Caco-2 (cell line): ENCODE measurements around the gene PADI6. TPM values are rescaled to one million over a fixed set of nuclear protein-coding genes. Genes with fewer than 3 reads are reported as not detected.

ENCODE experiments used
- BruUV-seq: library from RNA; stranded (reverse); fragments of 400-500 nt; replicated peaks from 2 replicates; lab custom pipeline; 2021; lab: Mats Ljungman, UMichigan
- CTCF ChIA-PET: fragments of 300-600 bp; sonication (Branson Sonifier 250); formaldehyde crosslinking; loops from one replicate; lab custom pipeline; 2022; ENCODE audit warnings: antibody characterized with exemption; lab: Charles Lee
- POLR2A ChIA-PET: fragments of 300-600 bp; sonication (Branson Sonifier 250); formaldehyde crosslinking; loops from one replicate; lab custom pipeline; 2022; ENCODE audit warnings: antibody characterized with exemption; lab: Charles Lee
- DNase-seq, 2 experiments: peaks; one replicate each; pipeline versions ENCODE4 v3.0.0 to v3.0.0-alpha.2; 2020 to 2022
- H3K27me3 ChIP-seq: replicated peaks from 2 replicates; pipeline ENCODE4 v1.6.0; 2011; ENCODE audit warnings: low read length; ENCODE audit not compliant: control insufficient read depth, insufficient read depth
- H3K36me3 ChIP-seq: 2 replicates; pipeline ENCODE4 v1.5.1; 2011; ENCODE audit warnings: low read length; ENCODE audit not compliant: control insufficient read depth, insufficient read depth
- H3K4me1 ChIP-seq: fragments of 250-450 bp; sonication (Bioruptor Pico); 2 replicates; pipeline ENCODE4 v1.5.1; 2020; ENCODE audit warnings: mild to moderate bottlenecking
- H3K4me3 ChIP-seq: 2 replicates; pipeline ENCODE4 v1.5.1; 2011; ENCODE audit warnings: low read depth, mild to moderate bottlenecking, control low read depth, low read length
- H3K9me3 ChIP-seq: fragments of 250-450 bp; sonication (Bioruptor Pico); 2 replicates; pipeline ENCODE4 v1.5.1; 2020; ENCODE audit warnings: mild to moderate bottlenecking, moderate library complexity
- H3K27ac Mint-ChIP-seq: one replicate; pipeline ENCODE4 v1.8.0; 2022; ENCODE audit warnings: mixed read lengths; ENCODE audit not compliant: unreplicated experiment
- H3K27me3 Mint-ChIP-seq: one replicate; pipeline ENCODE4 v1.8.0; 2022; ENCODE audit warnings: mixed read lengths; ENCODE audit not compliant: insufficient read depth, unreplicated experiment
- H3K36me3 Mint-ChIP-seq: one replicate; pipeline ENCODE4 v1.8.0; 2022; ENCODE audit warnings: mild to moderate bottlenecking, mixed read lengths; ENCODE audit not compliant: insufficient read depth, unreplicated experiment
- H3K4me1 Mint-ChIP-seq: one replicate; pipeline ENCODE4 v1.8.0; 2022; ENCODE audit warnings: low read depth, mixed read lengths; ENCODE audit not compliant: unreplicated experiment
- H3K4me3 Mint-ChIP-seq: one replicate; pipeline ENCODE4 v1.8.0; 2022; ENCODE audit warnings: mild to moderate bottlenecking, moderate library complexity, mixed read lengths; ENCODE audit not compliant: unreplicated experiment
- H3K9me3 Mint-ChIP-seq: one replicate; pipeline ENCODE4 v1.8.0; 2022; ENCODE audit warnings: mixed read lengths; ENCODE audit not compliant: unreplicated experiment
- intact Hi-C: fragments of 100-400 bp; cut with micrococcal nuclease; formaldehyde crosslinking; loops from one replicate; pipeline ENCODE4 v1.10.0; 2022; ENCODE audit not compliant: unreplicated experiment
- total RNA-seq: library from RNA; stranded (reverse); gene quantifications from 2 replicates; pipeline ENCODE4 v1.2.3, GENCODE V29; 2022
- TF ChIP-seq, protein P1 (sequence below), 2 experiments: fragments of 200-600 bp in 1 of 2; IDR thresholded peaks; 1 replicate in 1 of 2; 2 replicates in 1 of 2; pipeline versions ENCODE4 v1.5.1 to v1.8.0; 2011 to 2022; ENCODE audit warnings: antibody characterized with exemption in 1 of 2, control low read depth in 1 of 2, inconsistent platforms in 1 of 2, low read depth in 1 of 2, low read length in 1 of 2, mild to moderate bottlenecking in 1 of 2, moderate library complexity in 1 of 2; ENCODE audit not compliant: insufficient read depth in 1 of 2, severe bottlenecking in 1 of 2, unreplicated experiment in 1 of 2

The PADI6 gene
- total RNA-seq, 1 experiment from 2014 or later = not detected

DNA sequence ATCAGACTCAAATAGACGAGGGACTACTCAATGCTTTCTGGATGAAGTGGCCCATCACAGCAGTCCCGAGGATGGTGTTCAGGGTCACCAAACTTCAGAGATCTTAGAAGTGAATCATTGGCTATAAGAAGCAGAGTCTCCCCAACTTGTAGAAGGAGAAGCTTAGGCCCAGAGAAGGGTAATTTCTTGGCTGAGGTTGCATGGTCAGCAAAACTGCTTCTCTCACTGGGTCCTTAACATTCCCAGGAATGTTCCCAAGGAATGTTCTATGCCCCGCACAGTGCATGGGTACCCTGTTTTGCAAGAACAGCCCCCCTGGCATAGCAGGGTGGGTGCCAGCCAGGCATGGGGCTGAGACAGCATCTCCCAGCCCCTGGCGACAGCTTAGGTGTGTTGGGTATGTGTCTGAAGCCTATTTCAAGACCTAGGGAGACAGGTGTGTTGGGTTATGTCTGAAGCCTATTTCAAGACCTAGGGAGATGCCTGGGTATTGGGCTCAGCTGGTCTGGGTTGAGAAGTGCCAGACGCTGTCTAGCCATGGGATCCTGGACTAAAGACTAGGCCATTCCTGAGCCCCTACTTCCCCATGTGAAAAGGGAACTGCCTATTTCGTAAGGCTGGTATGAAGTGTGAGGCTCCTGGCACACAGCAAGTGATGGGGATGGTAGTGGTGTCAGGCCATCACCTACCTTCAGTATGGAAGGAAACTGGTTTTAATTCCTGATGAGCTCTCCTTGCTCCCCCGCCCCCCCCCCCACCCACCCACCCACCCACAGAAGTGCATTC, 26.1 kb downstream of the PADI6 start:
- Mint-ChIP-seq H3K9me3 (no peaks in the 10 kb centered on the region), H3K36me3 (no peaks in the 10 kb centered on the region), H3K27me3 (peaks cover 3% of the 10 kb centered on the region), H3K4me3 (no peak overlapping the region), H3K4me1 (no peaks in the 10 kb centered on the region), H3K27ac (no peak overlapping the region)
- POLR2A ChIA-PET = no interaction called here
- no peaks in the 10 kb centered on the region for H3K36me3 ChIP-seq
- H3K27me3 ChIP-seq = no peaks in the 10 kb centered on the region
- intact Hi-C loops = no loop called here
- no peak for DNase-seq
- H3K4me3 ChIP-seq = no peak overlapping the region
- BruUV-seq = no TSS peak
- H3K4me1 ChIP-seq = no peaks in the 10 kb centered on the region
- CTCF ChIA-PET = interaction anchor here (0.6 kb wide), 1 partner anchor 436 kb away, joined by 6 read pairs; no protein-coding TSS in a partner anchor
- TF ChIP-seq, protein P1, sequence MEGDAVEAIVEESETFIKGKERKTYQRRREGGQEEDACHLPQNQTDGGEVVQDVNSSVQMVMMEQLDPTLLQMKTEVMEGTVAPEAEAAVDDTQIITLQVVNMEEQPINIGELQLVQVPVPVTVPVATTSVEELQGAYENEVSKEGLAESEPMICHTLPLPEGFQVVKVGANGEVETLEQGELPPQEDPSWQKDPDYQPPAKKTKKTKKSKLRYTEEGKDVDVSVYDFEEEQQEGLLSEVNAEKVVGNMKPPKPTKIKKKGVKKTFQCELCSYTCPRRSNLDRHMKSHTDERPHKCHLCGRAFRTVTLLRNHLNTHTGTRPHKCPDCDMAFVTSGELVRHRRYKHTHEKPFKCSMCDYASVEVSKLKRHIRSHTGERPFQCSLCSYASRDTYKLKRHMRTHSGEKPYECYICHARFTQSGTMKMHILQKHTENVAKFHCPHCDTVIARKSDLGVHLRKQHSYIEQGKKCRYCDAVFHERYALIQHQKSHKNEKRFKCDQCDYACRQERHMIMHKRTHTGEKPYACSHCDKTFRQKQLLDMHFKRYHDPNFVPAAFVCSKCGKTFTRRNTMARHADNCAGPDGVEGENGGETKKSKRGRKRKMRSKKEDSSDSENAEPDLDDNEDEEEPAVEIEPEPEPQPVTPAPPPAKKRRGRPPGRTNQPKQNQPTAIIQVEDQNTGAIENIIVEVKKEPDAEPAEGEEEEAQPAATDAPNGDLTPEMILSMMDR (IDR thresholded peaks at IDR 0.05; ENCODE audit: insufficient read depth in 1 of 2, low read depth in 1 of 2, low read length in 1 of 2, severe bottlenecking in 1 of 2, unreplicated experiment in 1 of 2) = no peak
- H3K9me3 ChIP-seq = no peaks in the 10 kb centered on the region

DNA sequence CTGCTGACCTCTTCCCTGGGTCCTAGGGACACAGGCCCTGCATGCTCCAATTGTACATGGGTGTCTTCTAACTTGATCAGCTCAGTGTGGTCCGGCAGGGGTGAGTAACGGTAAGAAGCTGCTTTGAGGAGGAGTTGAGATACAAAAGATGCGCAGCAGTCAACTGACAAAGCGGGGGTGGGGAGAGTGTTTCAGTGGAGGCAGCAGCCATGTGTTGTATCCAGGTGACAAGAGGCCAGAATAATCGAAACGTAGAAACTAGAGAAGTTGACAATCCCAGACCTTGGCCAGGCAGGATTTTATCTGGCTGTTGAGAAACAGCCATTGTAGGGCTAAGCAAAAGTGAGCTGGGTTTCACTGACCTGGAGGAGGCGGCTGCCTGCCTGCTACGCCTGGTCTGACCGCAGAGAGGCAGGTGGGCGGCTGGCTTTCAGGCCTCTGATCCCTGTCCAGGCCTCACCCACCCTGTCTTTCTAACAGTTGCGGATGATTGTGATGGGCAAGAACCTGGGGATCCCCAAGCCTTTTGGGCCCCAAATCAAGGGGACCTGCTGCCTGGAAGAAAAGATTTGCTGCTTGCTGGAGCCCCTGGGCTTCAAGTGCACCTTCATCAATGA, 28.8 kb downstream of the PADI6 start:
- Mint-ChIP-seq H3K9me3 (no peaks in the 10 kb centered on the region), H3K27me3 (no peaks in the 10 kb centered on the region), H3K4me3 (no peak overlapping the region), H3K27ac (no peak overlapping the region), H3K36me3 (peaks cover 11% of the 10 kb centered on the region), H3K4me1 (no peaks in the 10 kb centered on the region)
- TF ChIP-seq, protein P1 (IDR thresholded peaks at IDR 0.05; ENCODE audit: insufficient read depth in 1 of 2, low read depth in 1 of 2, low read length in 1 of 2, severe bottlenecking in 1 of 2, unreplicated experiment in 1 of 2) = no peak
- Histone ChIP-seq H3K4me3 (no peak overlapping the region), H3K36me3 (no peaks in the 10 kb centered on the region), H3K27me3 (no peaks in the 10 kb centered on the region), H3K9me3 (no peaks in the 10 kb centered on the region), H3K4me1 (no peaks in the 10 kb centered on the region)
- no TSS peak for BruUV-seq
- no peak for DNase-seq
- ChIA-PET CTCF (no interaction called here), POLR2A (no interaction called here)
- intact Hi-C loops = loop anchor here (10.0 kb wide), 1 partner anchor 56 kb away; no protein-coding TSS in a partner anchor

DNA sequence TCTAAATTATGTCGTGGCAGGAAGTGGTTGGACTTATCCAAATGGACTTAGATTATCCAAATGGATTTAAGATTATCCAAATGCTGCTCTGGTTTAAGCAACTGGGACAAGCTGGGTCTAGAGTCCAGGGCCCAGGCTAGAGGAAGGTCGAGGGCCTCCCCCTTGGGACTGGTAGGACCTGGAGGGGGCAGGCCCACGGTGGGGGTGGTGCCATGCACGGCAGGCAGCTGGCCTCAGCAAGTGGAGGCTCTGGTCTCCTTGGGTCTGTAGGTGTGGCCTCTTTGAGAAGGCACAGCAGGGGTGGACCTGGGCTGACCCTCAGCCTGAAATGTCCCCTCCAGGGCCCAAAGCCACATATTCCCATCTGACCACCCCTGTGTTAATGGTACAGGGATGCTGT, 29.8 kb downstream of the PADI6 start:
- intact Hi-C loops = loop anchor here (10.0 kb wide), 1 partner anchor 57 kb away; no protein-coding TSS in a partner anchor
- POLR2A ChIA-PET = no interaction called here
- CTCF ChIA-PET = no interaction called here

More for the DNA sequence above, 29.8 kb downstream of the PADI6 start:
- no peaks in the 10 kb centered on the region for H3K27me3 Mint-ChIP-seq
- Histone ChIP-seq H3K4me3 (no peak overlapping the region), H3K36me3 (no peaks in the 10 kb centered on the region), H3K4me1 (no peaks in the 10 kb centered on the region), H3K27me3 (no peaks in the 10 kb centered on the region), H3K9me3 (no peaks in the 10 kb centered on the region)
- no peak overlapping the region for H3K27ac Mint-ChIP-seq
- no peak overlapping the region for H3K4me3 Mint-ChIP-seq
- H3K4me1 Mint-ChIP-seq = no peaks in the 10 kb centered on the region
- H3K9me3 Mint-ChIP-seq = no peaks in the 10 kb centered on the region
- peaks cover 19% of the 10 kb centered on the region for H3K36me3 Mint-ChIP-seq
- TF ChIP-seq, protein P1 (IDR thresholded peaks at IDR 0.05; ENCODE audit: insufficient read depth in 1 of 2, low read depth in 1 of 2, low read length in 1 of 2, severe bottlenecking in 1 of 2, unreplicated experiment in 1 of 2) = no peak
- DNase-seq = no peak
- BruUV-seq = no TSS peak
